Globus pallidus (tissue), 1 donor: ENCODE results near the gene PCDHGB4.
"Not testable (repeated sequence)": the region's sequence is repeated elsewhere in the genome, so short reads cannot be mapped to it uniquely, and the experiment has no call there.

ENCODE experiments used
- DNase-seq: peaks from one replicate; pipeline ENCODE4 v3.0.0-alpha.2; 2015; ENCODE audit warnings: low spot score

PCDHGB4 gene

DNA sequence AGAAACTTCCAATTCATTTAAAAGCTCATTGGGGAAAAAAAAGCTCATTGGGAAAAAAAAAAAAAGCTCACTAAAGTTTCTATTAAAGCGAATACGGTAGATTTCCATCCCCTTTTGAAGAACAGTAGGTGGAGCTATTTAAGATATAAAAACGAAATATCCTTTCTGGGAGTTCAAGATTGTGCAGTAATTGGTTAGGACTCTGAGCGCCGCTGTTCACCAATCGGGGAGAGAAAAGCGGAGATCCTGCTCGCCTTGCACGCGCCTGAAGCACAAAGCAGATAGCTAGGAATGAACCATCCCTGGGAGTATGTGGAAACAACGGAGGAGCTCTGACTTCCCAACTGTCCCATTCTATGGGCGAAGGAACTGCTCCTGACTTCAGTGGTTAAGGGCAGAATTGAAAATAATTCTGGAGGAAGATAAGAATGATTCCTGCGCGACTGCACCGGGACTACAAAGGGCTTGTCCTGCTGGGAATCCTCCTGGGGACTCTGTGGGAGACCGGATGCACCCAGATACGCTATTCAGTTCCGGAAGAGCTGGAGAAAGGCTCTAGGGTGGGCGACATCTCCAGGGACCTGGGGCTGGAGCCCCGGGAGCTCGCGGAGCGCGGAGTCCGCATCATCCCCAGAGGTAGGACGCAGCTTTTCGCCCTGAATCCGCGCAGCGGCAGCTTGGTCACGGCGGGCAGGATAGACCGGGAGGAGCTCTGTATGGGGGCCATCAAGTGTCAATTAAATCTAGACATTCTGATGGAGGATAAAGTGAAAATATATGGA is 43.0 kb downstream of the PCDHGB4 start, which contains the start of gene PCDHGA12:
Gene PCDHGA12, plus strand, starts transcription at position 176 of the 782 bp plus-strand sequence. Its CDS starts 253 bp downstream, at position 429.
- peak; percentile 34 for DNase-seq

DNA sequence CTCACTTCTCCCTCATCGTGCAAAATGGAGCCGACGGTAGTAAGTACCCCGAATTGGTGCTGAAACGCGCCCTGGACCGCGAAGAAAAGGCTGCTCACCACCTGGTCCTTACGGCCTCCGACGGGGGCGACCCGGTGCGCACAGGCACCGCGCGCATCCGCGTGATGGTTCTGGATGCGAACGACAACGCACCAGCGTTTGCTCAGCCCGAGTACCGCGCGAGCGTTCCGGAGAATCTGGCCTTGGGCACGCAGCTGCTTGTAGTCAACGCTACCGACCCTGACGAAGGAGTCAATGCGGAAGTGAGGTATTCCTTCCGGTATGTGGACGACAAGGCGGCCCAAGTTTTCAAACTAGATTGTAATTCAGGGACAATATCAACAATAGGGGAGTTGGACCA is 43.8 kb downstream of the PCDHGB4 start:
- DNase-seq = no peak

DNA sequence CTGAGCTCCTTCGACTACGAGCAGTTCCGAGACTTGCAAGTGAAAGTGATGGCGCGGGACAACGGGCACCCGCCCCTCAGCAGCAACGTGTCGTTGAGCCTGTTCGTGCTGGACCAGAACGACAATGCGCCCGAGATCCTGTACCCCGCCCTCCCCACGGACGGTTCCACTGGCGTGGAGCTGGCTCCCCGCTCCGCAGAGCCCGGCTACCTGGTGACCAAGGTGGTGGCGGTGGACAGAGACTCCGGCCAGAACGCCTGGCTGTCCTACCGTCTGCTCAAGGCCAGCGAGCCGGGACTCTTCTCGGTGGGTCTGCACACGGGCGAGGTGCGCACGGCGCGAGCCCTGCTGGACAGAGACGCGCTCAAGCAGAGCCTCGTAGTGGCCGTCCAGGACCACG is 44.8 kb downstream of the PCDHGB4 start:
- not testable (repeated sequence) for DNase-seq

DNA sequence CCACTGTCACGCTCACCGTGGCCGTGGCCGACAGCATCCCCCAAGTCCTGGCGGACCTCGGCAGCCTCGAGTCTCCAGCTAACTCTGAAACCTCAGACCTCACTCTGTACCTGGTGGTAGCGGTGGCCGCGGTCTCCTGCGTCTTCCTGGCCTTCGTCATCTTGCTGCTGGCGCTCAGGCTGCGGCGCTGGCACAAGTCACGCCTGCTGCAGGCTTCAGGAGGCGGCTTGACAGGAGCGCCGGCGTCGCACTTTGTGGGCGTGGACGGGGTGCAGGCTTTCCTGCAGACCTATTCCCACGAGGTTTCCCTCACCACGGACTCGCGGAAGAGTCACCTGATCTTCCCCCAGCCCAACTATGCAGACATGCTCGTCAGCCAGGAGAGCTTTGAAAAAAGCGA is 45.2 kb downstream of the PCDHGB4 start:
- not testable (repeated sequence) for DNase-seq

DNA sequence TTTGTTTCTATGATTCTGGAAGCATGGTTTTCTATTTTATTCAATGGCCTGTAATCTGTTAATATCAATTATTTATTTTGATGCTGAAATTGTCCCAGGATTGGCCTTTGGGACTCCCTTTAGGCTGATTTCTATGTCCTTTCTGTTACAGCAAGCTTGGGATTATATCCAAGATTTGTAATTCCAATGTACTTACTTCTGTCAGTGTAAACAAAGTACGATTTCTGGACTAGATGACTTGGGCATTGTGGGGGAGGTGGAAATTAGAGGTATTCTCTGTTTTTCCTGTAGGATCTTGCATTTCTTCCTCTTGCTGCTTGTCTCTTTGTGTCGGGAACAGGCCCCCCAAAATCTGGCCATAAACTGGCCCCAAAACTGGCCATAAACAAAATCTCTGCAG is 46.5 kb downstream of the PCDHGB4 start:
- DNase-seq = no peak

DNA sequence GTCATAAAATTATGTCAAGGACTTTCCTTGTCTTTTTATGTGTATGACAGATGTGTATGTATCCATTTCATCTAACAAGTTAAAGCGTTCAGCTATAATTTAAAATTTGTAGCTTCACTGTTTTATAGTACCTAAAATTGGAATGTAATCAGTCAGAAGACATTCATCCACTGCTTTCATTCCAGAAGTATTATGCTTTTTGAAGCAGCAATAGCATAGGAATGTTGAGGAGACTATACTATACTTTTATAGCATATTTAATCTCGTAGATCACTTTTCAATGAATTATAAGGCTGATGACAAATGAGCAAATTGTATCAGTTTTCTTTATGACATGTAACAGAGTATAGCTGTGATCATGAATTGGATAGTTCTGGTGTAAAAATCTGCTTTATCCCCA is 49.7 kb downstream of the PCDHGB4 start:
- DNase-seq = no peak

DNA sequence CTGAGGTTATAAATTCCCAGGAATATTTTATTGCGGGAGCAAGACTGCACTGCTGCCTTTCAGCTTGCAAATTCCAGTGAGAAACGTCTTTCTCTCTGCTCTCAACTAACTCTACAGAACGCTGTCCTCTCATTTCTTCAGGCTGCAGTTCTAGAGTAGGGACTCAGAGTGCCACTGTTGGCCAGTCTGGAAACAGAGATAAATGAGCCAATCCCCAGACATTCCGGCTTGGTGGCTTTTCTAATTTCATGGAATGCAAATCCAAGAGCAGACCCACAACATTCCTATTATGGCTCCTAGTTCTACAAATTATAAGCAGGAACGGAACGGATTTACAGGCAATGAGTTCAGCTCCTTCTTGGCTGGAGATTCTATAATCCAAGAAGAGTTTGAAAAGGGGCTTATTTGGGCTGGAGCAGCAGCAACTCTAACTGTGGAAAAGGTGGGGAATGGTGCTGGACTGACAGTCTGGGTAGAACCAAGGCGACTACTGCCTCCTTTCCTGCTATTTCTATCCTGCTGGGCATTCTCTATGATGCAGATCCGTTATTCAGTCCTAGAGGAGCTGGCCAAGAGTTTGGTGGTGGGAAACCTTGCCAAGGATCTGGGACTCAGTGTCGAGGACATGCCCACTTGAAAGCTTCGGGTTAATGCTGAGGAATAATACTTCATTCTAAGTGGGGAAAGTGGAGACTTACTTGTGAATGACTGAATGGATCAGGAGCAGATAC is 52.1 kb downstream of the PCDHGB4 start:
- DNase-seq = no peak
